ENCODE results near the gene CARD18.
"Not testable (repeated sequence)": the region's sequence is repeated elsewhere in the genome, so short reads cannot be mapped to it uniquely, and the experiment has no call there.

Gene CARD18

GRCh38 chr11:105124756-105125155 lies 14.8 kb downstream of the CARD18 start:
- no peak for TF ChIP-seq CTCF (IDR thresholded peaks at IDR 0.05; ENCODE audit: low read depth, low read length)
- no peak overlapping the region for H3K4me3 ChIP-seq (ENCODE audit: low read depth, low read length)
- no peak for DNase-seq (ENCODE audit: low read depth, low spot score)
- in situ Hi-C loops (cut with HindIII; ENCODE audit: low sequenced_read_pairs): no loop called here

GRCh38 chr11:105111145-105111944 lies 28.2 kb downstream of the CARD18 start:
- in situ Hi-C loops (cut with HindIII; ENCODE audit: low sequenced_read_pairs): no loop called here
- DNase-seq (ENCODE audit: low read depth, low spot score): no peak
- no peak for TF ChIP-seq CTCF (IDR thresholded peaks at IDR 0.05; ENCODE audit: low read depth, low read length)
- H3K4me3 ChIP-seq (ENCODE audit: low read depth, low read length): no peak overlapping the region

GRCh38 chr11:105110688-105111030 lies 28.9 kb downstream of the CARD18 start:
- H3K4me3 ChIP-seq (ENCODE audit: low read depth, low read length): no peak overlapping the region
- in situ Hi-C loops (cut with HindIII; ENCODE audit: low sequenced_read_pairs): no loop called here

GRCh38 chr11:105109855-105110687 lies 29.5 kb downstream of the CARD18 start:
- H3K4me3 ChIP-seq (ENCODE audit: low read depth, low read length): no peak overlapping the region
- DNase-seq (ENCODE audit: low read depth, low spot score): peak; percentile 9
- in situ Hi-C loops (cut with HindIII; ENCODE audit: low sequenced_read_pairs): no loop called here
- TF ChIP-seq CTCF (IDR thresholded peaks at IDR 0.05; ENCODE audit: low read depth, low read length): no peak

More at GRCh38 chr11:105110688-105111030, 28.9 kb downstream of the CARD18 start:
- no peak for TF ChIP-seq CTCF (IDR thresholded peaks at IDR 0.05; ENCODE audit: low read depth, low read length)
- DNase-seq (ENCODE audit: low read depth, low spot score): no peak

GRCh38 chr11:105109321-105109720 lies 30.2 kb downstream of the CARD18 start:
- DNase-seq (ENCODE audit: low read depth, low spot score): no peak
- no peak for TF ChIP-seq CTCF (IDR thresholded peaks at IDR 0.05; ENCODE audit: low read depth, low read length)
- H3K4me3 ChIP-seq (ENCODE audit: low read depth, low read length): no peak overlapping the region
- in situ Hi-C loops (cut with HindIII; ENCODE audit: low sequenced_read_pairs): no loop called here

- no peak for TF ChIP-seq CTCF (IDR thresholded peaks at IDR 0.05; ENCODE audit: low read depth, low read length)
- in situ Hi-C loops (cut with HindIII; ENCODE audit: low sequenced_read_pairs): no loop called here
- no peak overlapping the region for H3K4me3 ChIP-seq (ENCODE audit: low read depth, low read length)
- DNase-seq (ENCODE audit: low read depth, low spot score): no peak
Measured at GRCh38 chr11:105108247-105108646, 31.3 kb downstream of the CARD18 start.

GRCh38 chr11:105107226-105107825 lies 32.2 kb downstream of the CARD18 start:
- in situ Hi-C loops (cut with HindIII; ENCODE audit: low sequenced_read_pairs); DNase-seq (ENCODE audit: low read depth, low spot score); H3K4me3 ChIP-seq (ENCODE audit: low read depth, low read length): not testable (repeated sequence)

Data from astrocyte of the spinal cord (primary cell).